Fibroblast of the conjunctiva (primary cell): ENCODE results near the gene NDUFB4.
A peak's percentile ranks its signal among the peaks of the same experiment; 100 is the strongest.

Experiments
- DNase-seq: peaks from one replicate; pipeline ENCODE4 v3.0.0-alpha.2; 2010; ENCODE audit warnings: low read depth

The NDUFB4 gene

DNA sequence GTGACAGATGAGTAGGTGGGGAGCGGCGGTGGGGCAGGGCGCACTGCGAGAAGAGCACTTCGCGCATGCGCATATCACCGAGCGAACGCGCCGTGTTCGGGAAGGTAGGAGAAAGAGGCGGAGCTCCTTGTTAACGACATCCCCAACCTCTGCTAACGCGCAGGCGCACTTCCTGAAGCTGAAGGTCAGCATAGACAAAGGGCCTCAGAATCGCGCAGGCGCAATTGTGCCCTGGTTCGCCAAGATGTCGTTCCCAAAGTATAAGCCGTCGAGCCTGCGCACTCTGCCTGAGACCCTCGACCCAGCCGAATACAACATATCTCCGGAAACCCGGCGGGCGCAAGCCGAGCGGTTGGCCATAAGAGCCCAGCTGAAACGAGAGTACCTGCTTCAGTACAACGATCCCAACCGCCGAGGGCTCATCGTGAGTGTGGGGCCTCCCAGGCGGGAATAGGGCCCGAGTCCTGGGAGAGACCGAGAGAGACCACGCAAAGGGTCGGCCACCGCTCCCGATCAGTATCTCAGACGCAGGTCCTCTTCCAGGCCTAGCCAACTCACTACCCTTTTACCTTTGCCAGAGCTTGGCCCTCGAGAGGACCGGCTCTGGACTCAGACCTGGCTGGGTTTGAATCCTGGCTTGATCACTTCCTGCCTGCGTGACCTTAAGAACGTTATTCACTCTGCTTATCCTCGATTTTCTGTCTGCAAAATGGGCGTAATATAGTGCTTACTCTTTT is at the start of gene NDUFB4:
Gene NDUFB4 (plus strand): TSS at position 221 of the 737 bp plus-strand sequence. CDS start 24 bp downstream, at position 245.
- peak; percentile 99 for DNase-seq

DNA sequence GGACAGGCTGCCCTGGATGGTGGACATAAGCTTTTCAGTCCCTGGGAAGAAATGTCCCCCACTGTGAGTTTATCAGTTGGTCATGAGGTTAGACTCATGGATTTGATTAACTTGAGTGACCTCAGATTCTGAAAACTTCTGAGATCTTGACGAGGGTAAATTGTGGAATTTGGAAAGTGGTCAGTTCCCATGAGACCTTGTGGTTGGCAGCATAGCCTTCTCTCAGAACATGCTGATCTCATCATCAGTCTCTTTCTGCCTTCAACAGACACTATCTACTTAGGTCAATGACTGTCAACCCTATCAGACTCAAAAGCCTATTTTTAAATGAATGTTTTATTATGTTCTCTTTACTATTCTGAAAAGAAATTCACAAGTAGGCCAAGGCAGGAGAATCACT is 45.6 kb upstream of the NDUFB4 start:
- DNase-seq = no peak

DNA sequence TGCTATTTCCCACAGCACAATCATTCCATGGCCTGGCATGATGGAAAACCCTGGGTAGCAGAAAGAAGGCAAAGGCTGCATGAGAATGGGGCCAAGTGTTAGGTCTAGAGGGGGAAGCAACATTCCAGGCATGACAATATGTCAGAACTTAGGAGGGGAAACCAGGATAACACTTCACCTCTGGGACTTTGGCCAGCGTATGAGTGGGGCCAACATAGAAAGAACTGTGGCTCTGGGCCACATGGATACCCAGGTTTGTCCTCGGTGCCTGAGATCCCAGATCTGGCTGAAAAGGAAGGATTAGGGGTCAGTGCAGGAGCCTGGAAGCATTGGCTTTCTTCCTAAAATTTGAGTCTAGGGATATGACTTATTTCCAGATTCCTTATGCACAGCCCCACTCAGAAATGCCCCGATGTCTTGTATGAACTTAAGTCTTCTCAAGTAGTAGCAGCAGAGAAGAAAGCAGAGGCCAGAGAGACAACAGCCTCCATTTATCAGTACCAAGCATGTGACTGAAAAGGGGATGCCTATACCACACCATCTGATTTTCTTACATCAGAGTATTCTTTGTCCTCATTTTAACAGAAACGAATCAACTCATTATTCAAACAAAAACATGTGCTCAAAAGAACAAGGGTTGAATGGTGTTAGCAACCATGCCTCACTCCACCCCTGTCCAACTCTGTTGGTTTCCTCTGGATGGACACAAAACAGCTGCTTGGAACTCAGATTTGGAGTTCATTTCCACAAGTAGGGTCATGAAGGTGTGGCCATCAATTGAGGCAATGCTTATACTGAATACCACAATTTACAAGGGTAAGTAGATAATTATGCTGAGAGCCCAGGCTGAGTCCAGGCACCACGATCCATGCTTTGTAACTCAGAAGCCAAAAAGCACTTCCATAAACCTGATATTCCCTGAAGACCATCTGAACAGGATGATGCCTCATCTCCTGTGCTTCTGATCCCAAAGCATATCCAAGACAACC is 43.7 kb upstream of the NDUFB4 start:
- no peak for DNase-seq

DNA sequence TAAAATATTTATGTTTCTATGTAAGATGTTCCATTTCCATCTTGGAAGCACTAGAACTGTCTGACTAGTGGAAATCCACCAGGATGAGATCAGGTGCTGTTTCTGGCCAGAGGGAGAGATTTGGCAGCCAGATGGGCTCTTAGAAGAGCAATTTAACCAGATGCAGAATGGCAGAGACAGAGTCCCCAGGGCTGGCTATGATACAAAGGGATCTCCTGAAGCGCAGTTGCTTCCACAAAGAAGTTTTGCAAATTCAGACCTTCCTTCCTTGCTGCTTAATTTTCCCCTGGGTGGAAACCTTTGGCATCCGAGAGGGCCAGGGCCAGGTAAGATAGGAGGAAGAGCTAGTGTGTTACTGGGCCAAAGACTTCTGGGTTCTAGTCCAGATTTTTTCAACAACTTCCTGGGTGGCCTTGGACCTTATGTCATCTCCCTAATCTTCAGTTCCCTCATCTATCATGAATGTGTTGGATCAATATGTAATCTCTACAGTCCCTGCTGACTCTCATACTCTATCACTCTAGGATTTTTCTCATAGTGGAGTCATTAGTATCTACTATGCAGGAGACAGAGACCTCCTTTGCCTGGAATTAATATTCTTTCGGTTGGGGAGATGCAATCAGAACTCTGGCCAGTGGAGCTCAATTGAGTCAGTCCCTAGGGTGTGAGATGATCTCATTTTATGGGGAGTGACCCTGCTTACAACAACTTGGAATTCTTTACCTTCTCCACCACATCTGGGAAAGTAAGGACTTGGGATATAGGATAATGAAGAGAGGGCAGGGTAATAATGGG is 41.1 kb upstream of the NDUFB4 start:
- DNase-seq = no peak

DNA sequence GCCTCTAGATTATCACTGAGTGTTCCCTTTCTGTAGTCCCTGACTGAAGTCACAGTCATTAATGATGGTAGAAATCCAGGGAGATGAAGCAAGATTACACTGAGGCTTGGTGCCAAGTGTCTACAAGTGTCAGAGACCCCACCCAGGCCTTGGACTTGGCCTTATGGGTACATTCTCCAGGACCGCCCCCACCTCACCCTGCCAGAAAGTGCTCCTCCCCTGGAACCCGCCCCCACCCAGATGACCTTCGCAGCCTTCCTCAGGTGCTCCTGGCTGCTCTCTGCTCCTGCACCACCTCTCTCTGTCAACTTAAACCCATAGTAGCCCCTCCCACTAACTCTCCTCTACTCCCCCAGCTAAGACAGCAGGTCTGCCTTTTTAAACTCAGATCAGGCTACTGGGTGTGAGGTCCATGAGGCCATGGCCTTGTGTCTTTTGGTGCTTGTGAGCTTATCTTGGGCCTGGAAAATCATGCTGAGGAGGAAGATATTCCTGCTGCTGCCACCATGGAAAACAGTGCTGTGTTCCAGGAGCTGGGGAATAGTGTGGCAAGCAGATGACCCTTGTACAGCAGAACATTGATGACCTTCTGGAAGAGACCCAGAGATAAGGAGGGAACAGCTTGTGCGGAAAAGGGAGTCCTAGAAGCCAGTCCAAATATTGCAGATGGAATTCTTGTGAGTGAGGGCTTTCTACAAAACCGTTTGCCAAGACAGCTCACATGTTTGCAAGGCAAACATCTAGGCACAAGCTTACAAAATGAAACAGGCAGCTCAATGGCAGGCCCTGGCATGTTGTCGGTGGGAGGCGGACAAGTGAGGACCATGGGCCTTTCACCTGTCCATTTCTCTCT is 40.3 kb upstream of the NDUFB4 start:
- no peak for DNase-seq

DNA sequence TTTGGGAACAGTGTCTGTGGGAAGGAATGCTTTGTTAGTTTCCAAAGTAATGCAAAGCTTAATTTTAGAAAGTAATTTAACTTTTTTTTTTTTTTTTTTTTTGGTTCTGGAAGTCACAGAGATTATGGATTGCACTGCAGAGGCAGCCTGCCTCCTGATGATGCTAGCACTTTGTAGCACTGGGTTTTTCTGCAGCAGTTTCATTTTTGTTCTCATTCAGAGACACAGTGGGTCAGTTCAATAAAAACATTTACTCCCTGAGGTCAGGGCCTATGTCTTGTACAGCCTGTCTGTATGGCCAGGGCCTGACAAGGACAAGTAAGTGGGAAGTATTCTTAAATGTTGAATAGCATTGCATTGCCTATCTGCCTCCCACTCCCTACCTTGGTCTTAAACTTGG is 39.0 kb upstream of the NDUFB4 start:
- DNase-seq = no peak

DNA sequence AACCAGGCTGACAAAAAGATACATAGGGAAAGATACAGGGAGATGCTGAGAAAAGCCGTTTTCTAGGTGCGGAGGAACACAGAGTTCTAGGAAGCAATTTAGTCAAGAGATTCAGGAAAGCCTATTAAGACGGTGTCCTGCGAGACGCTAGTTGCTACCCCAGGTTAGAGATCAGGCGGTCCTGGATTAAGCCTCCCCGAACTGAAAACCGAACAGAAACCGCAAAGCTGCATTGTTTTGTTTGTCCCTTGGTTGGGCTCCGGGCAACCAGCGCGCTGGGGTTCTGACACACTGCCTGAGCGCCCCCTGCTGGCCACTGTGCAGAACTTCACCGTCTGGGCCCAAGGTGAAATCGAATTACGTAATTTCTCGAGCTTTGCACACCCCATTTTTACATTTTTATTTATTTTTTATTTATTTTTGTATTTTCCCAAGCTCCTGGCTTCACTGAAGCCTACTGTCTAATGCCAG is 37.3 kb upstream of the NDUFB4 start:
- DNase-seq = peak; percentile 94

DNA sequence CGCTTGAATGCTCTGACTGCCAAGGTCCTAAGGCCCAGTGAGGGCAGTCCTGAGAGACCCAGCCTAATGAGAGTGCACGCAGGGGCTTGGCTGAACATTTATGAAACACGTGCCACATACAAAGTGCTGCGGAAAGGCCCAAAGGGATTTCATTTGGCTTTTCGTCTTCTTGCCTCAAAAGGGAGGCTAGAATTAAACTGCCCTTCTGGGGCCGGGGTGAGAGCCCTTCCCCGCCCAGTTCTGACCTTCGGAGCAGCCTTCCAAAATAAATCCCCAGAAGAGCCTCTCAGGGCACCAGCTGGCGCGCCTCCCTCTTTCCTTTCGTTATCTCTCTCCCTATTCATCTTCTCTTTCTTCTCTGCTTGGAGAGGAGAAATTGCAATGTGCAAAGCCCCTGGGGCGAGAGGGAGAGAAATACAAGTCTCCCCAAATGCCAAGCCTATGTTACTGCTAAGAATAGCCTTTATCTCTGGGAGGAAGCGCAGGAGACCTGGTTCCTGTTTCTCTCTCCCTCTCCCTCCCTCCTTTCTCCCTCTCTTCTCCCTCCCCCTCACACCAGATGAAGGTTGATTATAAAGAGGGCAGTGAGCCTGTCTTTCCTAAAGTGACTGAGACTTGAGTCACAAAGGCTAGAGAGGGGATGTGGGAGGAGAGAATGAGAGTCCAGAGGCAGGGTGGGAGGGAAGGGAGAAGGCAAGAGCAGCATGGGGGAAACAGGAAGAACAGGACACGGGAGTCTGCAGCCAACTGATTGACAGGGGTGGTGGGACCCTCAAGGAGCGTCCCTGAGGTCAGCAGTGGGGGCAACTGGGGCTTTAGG is 36.7 kb upstream of the NDUFB4 start:
- DNase-seq = no peak

DNA sequence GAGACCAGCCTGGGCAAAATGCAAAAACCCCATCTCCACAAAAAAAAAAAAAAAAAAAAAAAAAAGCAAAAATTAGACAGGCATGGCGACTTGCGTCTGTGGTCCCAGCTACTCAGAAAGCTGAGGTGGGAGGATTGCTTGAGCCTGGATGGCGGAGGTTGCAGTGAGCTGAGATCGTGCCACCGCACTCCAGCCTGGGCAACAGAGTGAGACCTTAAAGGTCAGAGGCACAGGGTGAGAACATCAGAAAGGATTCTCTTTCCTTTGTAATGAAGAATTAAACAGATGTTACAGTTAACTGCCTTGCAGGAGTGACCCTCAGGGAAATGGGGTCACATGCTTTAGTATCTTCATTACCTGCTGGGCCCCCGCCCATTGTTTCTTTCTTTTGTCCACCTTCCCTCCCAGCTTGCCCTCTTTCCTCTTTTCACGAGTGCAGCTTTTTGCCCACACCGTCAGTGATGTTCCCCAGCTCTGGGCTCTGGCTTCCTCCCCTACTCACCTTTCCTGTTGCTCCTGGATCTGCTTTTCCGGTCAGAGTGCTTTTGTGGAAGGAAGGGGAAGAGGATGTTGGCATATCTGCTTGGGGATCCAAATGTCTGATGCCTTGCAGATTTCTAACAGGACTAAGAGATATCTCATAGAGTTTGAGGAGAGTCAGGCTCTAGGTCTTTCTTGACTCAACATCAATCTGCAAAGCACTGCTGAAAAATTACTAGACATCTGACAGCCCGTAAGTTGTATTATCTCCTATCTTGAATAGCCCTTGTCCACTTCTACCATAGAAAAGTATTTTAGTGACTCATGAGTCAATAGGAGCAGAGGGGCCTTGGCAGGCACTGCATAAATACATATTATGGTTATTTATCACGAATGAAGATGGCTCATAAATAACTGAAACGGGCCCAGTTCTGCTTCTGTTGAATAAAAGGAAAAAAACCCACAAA is 35.6 kb upstream of the NDUFB4 start:
- DNase-seq = no peak

DNA sequence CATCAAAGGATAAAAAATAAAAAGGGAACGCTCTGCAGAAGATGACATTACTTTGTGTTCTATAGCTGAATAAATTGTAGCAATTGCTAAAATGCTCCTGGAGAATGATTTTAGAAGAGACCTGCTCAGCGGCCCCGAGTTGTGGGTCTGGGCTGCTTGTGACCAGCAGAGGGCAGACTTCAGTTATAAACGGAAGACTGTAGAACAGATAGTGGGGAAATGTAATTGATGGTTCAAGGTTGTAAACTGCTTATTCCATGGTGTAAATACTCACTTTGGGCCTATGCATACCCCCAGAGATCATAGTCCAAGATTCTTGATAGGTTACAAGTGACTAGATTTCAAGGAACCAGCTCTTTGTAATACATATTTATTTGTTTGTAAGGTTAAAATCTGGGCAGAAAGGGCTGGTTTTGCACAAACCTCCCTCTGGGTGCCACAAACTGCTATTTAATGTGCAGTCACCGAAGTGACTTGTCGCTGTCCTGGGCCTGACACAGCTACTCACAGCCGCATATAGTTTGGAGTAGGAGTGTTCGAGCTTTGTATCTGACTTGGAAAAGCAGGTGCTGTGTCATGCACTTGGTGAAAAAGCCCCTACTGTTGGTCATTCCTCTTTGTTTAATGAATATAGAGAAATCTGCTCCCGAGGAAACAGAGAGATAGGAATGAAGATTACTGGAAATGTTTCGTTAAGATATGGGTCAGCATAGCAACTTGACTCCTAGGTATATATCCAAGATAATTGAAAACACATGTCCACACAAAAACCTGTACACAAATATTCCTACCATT is 34.7 kb upstream of the NDUFB4 start:
- DNase-seq = peak; percentile 57

DNA sequence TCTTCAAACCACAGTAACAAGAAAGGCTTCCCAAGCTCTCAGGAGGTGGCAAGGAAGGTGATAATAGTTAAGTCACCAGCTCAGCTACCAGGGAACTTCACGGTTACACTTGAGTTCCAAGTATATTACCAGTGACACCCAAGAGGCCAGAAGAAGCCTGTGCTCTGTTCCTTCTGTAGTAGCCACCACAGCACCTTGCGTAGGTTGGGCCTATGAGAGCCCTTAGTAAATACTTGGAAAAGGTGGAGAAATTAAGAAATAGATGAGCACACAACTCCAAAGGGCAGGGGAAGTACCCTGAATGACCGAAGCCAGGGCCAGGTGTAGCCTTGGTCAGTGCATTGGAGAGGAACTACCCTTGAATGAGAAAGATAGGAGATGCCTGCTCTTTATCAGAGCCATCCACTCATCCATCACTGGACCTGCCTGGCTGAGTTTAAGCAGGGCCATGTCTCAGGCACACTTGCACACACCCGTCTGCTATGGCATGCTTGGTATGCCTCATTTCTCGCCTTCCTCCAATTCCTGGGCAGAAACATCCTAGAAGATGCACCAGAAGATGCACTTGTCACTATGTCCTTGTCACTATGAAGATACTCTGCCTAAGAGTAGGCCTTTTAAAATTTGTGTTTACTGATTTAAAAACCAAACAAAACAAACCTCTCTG is 32.6 kb upstream of the NDUFB4 start:
- no peak for DNase-seq

DNA sequence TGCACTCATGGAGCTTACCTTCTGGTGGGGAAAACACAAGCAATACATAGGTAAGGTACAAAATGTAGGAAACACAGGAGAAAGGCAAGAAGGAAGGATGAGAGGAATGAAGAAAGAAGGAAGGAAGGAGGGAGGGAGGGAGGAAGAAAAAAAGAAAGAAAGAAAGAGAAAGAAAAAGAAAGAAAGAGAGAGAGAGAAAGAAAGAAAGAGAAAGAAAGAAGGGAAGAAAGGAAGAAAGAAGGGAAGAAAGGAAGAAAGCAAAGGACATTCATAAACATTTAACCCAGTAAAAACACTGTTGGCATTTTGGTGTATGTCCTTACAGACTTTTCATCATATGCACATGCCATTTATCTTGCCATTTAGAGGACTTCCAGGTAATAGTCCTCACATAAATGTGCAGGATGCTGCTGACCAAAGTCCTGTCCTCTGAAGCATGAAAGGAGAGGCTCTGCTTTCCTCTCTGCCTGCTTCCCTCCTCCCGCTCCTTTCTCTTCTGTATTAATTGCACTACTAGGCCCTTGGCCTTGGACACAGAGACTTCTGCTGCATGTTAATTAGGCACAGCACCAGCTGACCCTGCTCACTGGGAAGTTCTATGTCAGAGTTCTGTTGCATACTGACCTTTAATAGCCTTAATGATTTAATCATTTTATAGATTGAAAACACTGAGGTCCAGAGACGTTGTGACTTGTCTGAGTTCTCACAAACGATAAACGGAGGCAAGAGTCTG is 29.7 kb upstream of the NDUFB4 start:
- DNase-seq = no peak

DNA sequence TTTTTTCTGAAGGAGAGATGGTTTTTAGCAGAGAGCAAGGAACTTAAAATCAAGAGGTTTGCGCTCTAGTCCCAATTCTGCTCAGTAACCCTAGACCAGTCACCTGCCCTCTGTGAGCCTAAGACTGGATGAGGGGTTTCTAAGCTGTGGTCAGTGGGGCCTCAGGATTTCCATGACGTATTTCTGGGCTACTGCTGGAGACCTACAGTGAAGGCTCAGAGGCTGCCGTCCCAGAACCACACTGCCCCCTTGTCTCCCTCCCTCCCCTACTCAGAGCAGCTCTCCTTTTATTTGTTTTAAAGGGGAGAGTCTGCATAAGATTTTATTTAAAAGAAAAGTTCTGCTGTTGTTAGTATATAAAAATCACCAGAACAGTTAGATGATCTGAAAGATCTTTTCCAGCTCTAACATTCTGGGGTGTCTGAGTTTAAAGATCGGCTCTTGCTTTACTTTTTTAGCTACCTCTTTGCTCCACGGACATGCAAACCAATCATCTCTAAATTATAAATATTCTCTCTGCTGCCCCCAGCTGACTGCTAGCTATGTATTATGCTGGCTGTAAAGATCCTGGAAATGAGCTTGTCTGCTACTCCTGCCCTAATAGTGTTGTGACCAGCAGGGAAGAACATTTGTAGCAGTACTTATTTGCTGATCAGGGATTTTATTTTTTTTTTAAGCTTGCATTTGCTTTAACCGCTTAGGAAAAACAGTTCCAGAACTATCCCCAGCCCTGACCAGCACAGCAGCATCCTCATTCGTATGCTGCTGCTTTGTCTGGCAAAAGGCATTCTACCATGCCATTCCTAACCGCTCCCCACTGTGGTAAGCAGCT is 28.6 kb upstream of the NDUFB4 start:
- no peak for DNase-seq

DNA sequence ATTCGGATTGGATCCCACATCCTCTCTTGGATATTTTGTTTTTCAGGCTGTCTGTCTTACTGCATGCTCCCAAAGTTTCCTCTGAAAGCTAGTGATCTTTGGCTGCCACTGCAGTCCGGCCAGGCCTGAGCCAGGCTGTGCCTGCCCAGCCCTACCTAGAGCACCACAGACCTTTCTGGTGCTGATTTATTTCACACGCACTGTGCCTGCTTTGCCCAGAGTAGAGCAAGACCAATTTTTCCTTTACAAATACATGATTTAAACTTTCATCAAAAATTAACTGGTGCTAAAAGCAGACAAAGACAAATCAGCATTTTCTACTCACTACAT is 28.0 kb upstream of the NDUFB4 start:
- no peak for DNase-seq

DNA sequence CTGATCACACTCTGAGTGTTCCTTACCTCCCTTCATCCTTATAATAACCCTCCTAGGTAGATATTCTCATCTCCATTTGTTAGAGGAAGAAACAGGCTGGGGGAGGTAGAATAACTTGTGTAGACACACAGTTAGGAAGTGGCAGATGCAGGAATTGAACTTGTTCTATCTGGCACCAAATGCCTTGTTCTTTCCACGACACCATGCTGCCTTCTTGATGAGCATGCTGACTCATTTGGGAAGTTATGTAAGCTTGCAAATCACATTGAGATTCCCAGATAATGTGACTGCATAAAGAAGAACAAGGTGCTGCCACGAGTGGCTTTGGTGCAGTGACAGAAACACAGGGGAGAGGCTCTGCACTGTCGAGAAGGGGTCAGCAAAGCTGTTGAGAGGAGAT is 27.5 kb upstream of the NDUFB4 start:
- no peak for DNase-seq
